GM12875 (cell line): Measurements from ENCODE around the gene IKZF4.

Experiments used
- H3K4me3 ChIP-seq: one replicate; pipeline ENCODE4 v1.5.1; 2011; ENCODE audit warnings: low read depth, low read length, control low read depth
- TF ChIP-seq, protein P1 (sequence below): IDR thresholded peaks from 2 replicates; pipeline ENCODE4 v1.5.1; 2011; ENCODE audit warnings: low read depth, mild to moderate bottlenecking, control low read depth, inconsistent platforms, low read length, moderate library complexity, borderline replicate concordance; ENCODE audit not compliant: insufficient read depth

The IKZF4 gene

DNA sequence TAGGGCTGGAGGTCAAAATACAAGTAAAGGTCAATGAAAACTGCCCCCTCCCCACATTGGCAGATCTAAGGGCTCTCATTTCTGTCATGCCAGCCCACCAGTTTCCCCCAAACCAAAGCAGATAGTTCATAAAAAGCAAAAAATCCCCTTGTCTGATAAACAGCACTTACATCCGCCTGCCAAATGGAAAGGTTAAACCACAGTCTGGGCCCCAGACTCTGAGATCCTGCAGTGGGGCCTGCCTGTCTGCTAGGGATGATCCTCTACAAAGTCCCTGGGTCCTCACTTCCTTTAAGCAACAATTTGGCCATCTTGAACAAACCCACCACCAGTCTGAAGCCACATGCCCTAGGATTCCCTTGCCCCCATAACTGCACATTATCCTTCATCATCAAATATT is 11.1 kb downstream of the IKZF4 start:
- H3K4me3 ChIP-seq, result no peak overlapping the region
- TF ChIP-seq, protein P1, sequence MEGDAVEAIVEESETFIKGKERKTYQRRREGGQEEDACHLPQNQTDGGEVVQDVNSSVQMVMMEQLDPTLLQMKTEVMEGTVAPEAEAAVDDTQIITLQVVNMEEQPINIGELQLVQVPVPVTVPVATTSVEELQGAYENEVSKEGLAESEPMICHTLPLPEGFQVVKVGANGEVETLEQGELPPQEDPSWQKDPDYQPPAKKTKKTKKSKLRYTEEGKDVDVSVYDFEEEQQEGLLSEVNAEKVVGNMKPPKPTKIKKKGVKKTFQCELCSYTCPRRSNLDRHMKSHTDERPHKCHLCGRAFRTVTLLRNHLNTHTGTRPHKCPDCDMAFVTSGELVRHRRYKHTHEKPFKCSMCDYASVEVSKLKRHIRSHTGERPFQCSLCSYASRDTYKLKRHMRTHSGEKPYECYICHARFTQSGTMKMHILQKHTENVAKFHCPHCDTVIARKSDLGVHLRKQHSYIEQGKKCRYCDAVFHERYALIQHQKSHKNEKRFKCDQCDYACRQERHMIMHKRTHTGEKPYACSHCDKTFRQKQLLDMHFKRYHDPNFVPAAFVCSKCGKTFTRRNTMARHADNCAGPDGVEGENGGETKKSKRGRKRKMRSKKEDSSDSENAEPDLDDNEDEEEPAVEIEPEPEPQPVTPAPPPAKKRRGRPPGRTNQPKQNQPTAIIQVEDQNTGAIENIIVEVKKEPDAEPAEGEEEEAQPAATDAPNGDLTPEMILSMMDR, result no peak

- H3K4me3 ChIP-seq, result no peak overlapping the region
- TF ChIP-seq, protein P1, result no peak
Observed at GRCh38 chr12:56034586-56035332, 13.9 kb downstream of the IKZF4 start.

- TF ChIP-seq, protein P1, result no peak
- H3K4me3 ChIP-seq, result no peak overlapping the region
Observed at GRCh38 chr12:56037161-56037560, 16.3 kb downstream of the IKZF4 start.

GRCh38 chr12:56038022-56038655 is 17.3 kb downstream of the IKZF4 start:
- no peak overlapping the region for H3K4me3 ChIP-seq
- TF ChIP-seq, protein P1, result no peak

DNA sequence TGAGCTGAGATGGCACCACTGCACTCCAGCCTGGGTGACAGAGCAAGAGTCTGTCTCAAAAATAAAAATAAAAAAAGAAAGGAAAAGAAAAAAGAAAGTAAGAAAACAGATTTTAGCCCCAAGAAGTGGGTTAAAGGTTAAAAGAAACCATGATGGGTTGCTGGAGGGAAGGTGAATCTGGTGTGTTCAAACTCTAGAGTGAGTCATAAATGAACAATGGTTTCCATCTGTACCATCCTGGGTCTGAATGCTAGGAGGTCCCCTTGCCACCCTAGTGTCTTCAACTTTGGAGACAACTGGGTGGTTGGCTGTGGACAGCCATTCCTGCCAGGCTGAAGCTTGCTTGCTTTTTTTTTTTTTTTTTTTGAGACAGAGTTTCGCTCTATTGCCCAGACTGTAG is 19.3 kb downstream of the IKZF4 start:
- TF ChIP-seq, protein P1, result no peak
- no peak overlapping the region for H3K4me3 ChIP-seq

GRCh38 chr12:56040963-56041551 is 20.2 kb downstream of the IKZF4 start:
- TF ChIP-seq, protein P1, result no peak
- H3K4me3 ChIP-seq, result peak overlapping the region; percentile 42
